Astrocyte (in vitro differentiated cells and primary cell): ENCODE data around the gene SMIM35. TPM values are rescaled to one million over a fixed set of nuclear protein-coding genes. Genes with fewer than 3 reads are reported as not detected.

Source experiments
- DNase-seq: peaks from one replicate; pipeline ENCODE4 v3.0.0-alpha.2; 2010; ENCODE audit warnings: low read depth
- FAIRE-seq: peaks from 2 replicates; lab custom pipeline; 2011; peaks lifted over from hg19 to GRCh38; lab: Jason Lieb, UNC
- H2AFZ ChIP-seq: 2 replicates; pipeline ENCODE4 v1.6.0; 2012; ENCODE audit warnings: low read depth, low read length, inconsistent platforms
- H3K27ac ChIP-seq: 2 replicates; pipeline ENCODE4 v1.5.1; 2011; ENCODE audit warnings: low read depth, low read length, inconsistent platforms
- H3K27me3 ChIP-seq: 2 replicates; pipeline ENCODE4 v1.6.0; 2011; ENCODE audit warnings: low read length, inconsistent platforms; ENCODE audit not compliant: insufficient read depth
- H3K36me3 ChIP-seq: 2 replicates; pipeline ENCODE4 v1.5.1; 2011; ENCODE audit warnings: low read length, inconsistent platforms; ENCODE audit not compliant: insufficient read depth
- H3K4me1 ChIP-seq: 2 replicates; pipeline ENCODE4 v1.5.1; 2011; ENCODE audit warnings: low read length, inconsistent platforms; ENCODE audit not compliant: insufficient read depth
- H3K4me2 ChIP-seq: 2 replicates; pipeline ENCODE4 v1.6.0; 2012; ENCODE audit warnings: low read length, inconsistent platforms
- H3K4me3 ChIP-seq: 2 replicates; pipeline ENCODE4 v1.5.1; 2011; ENCODE audit warnings: low read depth, mild to moderate bottlenecking, low read length, inconsistent platforms; ENCODE audit not compliant: insufficient read depth
- H3K79me2 ChIP-seq: 2 replicates; pipeline ENCODE4 v1.6.0; 2012; ENCODE audit warnings: mild to moderate bottlenecking, low read length, inconsistent platforms; ENCODE audit not compliant: insufficient read depth
- H3K9ac ChIP-seq: 2 replicates; pipeline ENCODE4 v1.6.0; 2012; ENCODE audit warnings: mild to moderate bottlenecking, low read length, inconsistent platforms
- H3K9me3 ChIP-seq: 2 replicates; pipeline ENCODE4 v1.5.1; 2012; ENCODE audit warnings: low read depth, mild to moderate bottlenecking, low read length, inconsistent platforms; ENCODE audit not compliant: insufficient read depth
- H4K20me1 ChIP-seq: 2 replicates; pipeline ENCODE4 v1.6.0; 2012; ENCODE audit warnings: low read length, inconsistent platforms; ENCODE audit not compliant: insufficient read depth
- H3K27ac Mint-ChIP-seq: one replicate; pipeline ENCODE4 v1.8.0; 2021; ENCODE audit warnings: mild to moderate bottlenecking, mixed read lengths; ENCODE audit not compliant: unreplicated experiment
- H3K27me3 Mint-ChIP-seq: one replicate; pipeline ENCODE4 v1.8.0; 2021; ENCODE audit warnings: low read depth, mixed read lengths; ENCODE audit not compliant: unreplicated experiment
- H3K36me3 Mint-ChIP-seq: one replicate; pipeline ENCODE4 v1.8.0; 2021; ENCODE audit warnings: low read depth, mixed read lengths; ENCODE audit not compliant: unreplicated experiment
- H3K4me1 Mint-ChIP-seq: one replicate; pipeline ENCODE4 v1.8.0; 2021; ENCODE audit warnings: low read depth, mixed read lengths; ENCODE audit not compliant: unreplicated experiment
- H3K4me3 Mint-ChIP-seq: one replicate; pipeline ENCODE4 v1.8.0; 2021; ENCODE audit warnings: mild to moderate bottlenecking, moderate library complexity, mixed read lengths; ENCODE audit not compliant: unreplicated experiment
- H3K9me3 Mint-ChIP-seq: one replicate; pipeline ENCODE4 v1.8.0; 2021; ENCODE audit warnings: mild to moderate bottlenecking, mixed read lengths; ENCODE audit not compliant: unreplicated experiment
- CTCF ChIP-seq: IDR thresholded peaks from 2 replicates; pipeline ENCODE4 v1.5.1; 2011; ENCODE audit warnings: low read depth, mild to moderate bottlenecking, inconsistent platforms, low read length, moderate library complexity; ENCODE audit not compliant: insufficient read depth
- EZH2 ChIP-seq: IDR thresholded peaks from 2 replicates; pipeline ENCODE4 v1.6.1; 2012; ENCODE audit warnings: mild to moderate bottlenecking, low read length, inconsistent platforms; ENCODE audit not compliant: insufficient read depth
- total RNA-seq: library from RNA; stranded (reverse); gene quantifications from 2 replicates; pipeline ENCODE4 v1.2.1, GENCODE V29; 2021

SMIM35 gene
- total RNA-seq, 1 donor from 2014 or later = not detected

DNA sequence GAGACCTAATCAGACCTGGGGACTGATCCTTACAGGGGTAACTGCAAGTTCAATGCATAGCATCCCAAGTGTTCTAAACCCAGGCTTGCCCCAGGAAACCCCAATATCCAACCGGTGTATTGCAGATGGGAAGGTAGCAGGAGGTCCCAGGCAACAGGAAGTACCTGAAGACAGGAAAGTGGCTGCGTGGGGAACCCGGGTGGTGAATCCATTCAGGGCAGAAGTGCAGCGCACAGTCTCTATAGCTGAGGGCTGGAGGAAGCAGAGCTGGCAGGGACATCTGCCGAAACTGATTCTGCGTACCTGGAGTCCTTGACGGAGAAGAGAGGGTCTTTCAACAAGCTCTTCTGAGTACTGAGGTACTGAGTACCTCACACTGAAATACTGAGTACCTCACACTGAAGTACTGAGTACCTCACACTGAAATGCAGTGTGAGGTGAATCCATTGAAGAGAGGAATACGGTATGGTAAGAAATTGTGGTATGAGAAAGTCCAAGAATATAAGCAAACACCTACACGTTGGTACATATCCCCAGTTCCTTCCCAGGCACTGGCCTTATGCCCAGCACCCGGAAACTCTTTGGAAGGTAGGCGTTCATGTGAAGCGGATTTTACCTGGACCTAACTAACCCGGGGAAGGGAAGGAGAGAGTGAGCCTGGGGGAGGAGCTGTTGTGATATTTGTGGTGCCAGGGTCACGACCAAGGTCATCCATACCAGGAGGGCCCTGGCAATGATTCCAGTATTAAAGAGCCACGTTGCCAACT is 45.8 kb upstream of the SMIM35 start:
- Mint-ChIP-seq H3K9me3 (no peaks in the 10 kb centered on the region), H3K36me3 (no peaks in the 10 kb centered on the region), H3K27me3 (peaks cover 69% of the 10 kb centered on the region), H3K27ac (no peak overlapping the region), H3K4me1 (no peaks in the 10 kb centered on the region), H3K4me3 (no peak overlapping the region)
- FAIRE-seq (no peak), DNase-seq (no peak)
- no peaks in the 10 kb centered on the region for H3K9me3 ChIP-seq
- no peaks in the 10 kb centered on the region for H3K79me2 ChIP-seq
- no peaks in the 10 kb centered on the region for H3K36me3 ChIP-seq
- H3K9ac ChIP-seq = no peak overlapping the region
- peaks cover 5% of the 10 kb centered on the region for H3K27me3 ChIP-seq
- no peaks in the 10 kb centered on the region for H4K20me1 ChIP-seq
- H3K4me2 ChIP-seq = no peak overlapping the region
- H2AFZ ChIP-seq = no peak overlapping the region
- TF ChIP-seq EZH2 = no peak
- no peak for TF ChIP-seq CTCF
- no peak overlapping the region for H3K27ac ChIP-seq
- H3K4me3 ChIP-seq = no peak overlapping the region
- no peaks in the 10 kb centered on the region for H3K4me1 ChIP-seq

DNA sequence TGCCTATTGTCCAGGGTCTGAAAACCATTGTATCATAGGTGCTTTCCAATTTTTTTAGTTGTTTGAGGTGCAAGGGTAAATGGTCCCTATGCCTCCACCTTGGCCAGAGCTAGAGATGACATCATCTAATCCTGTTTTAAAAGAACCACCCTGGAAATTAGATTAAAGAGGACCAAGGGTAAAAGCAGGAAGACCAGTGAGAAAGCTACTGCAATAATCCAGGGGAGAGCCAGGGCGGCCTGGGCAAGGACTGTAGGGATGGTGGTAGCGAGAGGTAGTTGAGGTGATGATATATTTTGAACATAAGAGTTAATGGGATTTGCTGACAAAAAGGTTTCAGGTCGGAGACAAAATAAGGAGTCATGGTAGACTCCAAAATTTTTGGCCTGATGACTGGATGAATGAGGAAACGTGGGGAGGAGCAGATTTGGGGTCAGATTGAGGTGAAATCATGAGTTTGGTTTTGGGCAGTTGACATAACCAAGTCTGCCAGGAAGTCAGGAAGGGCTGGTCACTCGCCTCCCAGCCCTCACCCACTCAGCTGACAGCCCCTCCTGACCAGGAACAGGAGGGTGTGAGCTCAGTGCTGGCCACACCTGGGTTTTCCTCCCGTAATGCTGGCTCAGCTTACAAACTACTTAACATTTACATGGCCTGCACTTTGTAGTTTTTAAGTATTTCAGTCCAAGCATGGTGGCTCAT is 42.9 kb upstream of the SMIM35 start:
- no peak overlapping the region for H3K4me3 ChIP-seq
- no peaks in the 10 kb centered on the region for H3K79me2 ChIP-seq
- no peaks in the 10 kb centered on the region for H4K20me1 ChIP-seq
- no peak overlapping the region for H3K27ac ChIP-seq
- Mint-ChIP-seq H3K4me3 (no peak overlapping the region), H3K27me3 (peaks cover 49% of the 10 kb centered on the region), H3K4me1 (no peaks in the 10 kb centered on the region), H3K36me3 (no peaks in the 10 kb centered on the region), H3K27ac (no peak overlapping the region), H3K9me3 (no peaks in the 10 kb centered on the region)
- DNase-seq = no peak
- no peak for TF ChIP-seq EZH2
- no peak for TF ChIP-seq CTCF
- H3K4me2 ChIP-seq = no peak overlapping the region
- peaks cover 5% of the 10 kb centered on the region for H3K27me3 ChIP-seq
- no peak overlapping the region for H3K9ac ChIP-seq
- H3K4me1 ChIP-seq = no peaks in the 10 kb centered on the region
- H3K36me3 ChIP-seq = no peaks in the 10 kb centered on the region
- no peak overlapping the region for H2AFZ ChIP-seq
- no peak for FAIRE-seq
- H3K9me3 ChIP-seq = no peaks in the 10 kb centered on the region
